ENCODE results near the gene SLC22A6. TPM values are rescaled to one million over a fixed set of nuclear protein-coding genes. Genes with fewer than 3 reads are reported as not detected.

Gene SLC22A6
- total and polyA plus RNA-seq, 2 experiments from 2014 or later: not detected

GRCh38 chr11:62953811-62954210 is 31.0 kb downstream of the SLC22A6 start:
- H3K4me2 ChIP-seq: no peak overlapping the region
- DNase-seq (ENCODE audit: low spot score): no peak
- Mint-ChIP-seq H3K27me3 (ENCODE audit: insufficient read depth, low read depth, poor library complexity) (peaks cover 10% of the 10 kb centered on the region), H3K4me1 (no peaks in the 10 kb centered on the region; the same call in 2 of the 3 replicates), H3K36me3 (ENCODE audit: low read depth) (no peaks in the 10 kb centered on the region), H3K27ac (no peak overlapping the region), H3K4me3 (no peak overlapping the region), H3K9me3 (no peaks in the 10 kb centered on the region; the same call in 2 of the 3 replicates)
- no peaks in the 10 kb centered on the region for H3K79me2 ChIP-seq (replicated peaks; ENCODE audit: insufficient read depth)
- no peaks in the 10 kb centered on the region for H3K27me3 ChIP-seq (ENCODE audit: insufficient read depth)
- TF ChIP-seq STAT1 (IDR thresholded peaks at IDR 0.05; ENCODE audit: unreplicated experiment) (no peak), ZNF462 (CRISPR knock-in tag; IDR thresholded peaks at IDR 0.05) (no peak), JUNB (IDR thresholded peaks at IDR 0.05; ENCODE audit: unreplicated experiment) (no peak), NANOG (IDR thresholded peaks at IDR 0.05; ENCODE audit: borderline replicate concordance) (no peak), CTCF (conservative IDR thresholded peaks at IDR 0.05; ENCODE audit: low read depth in 2 of 2) (no peak), ZNF114 (CRISPR knock-in tag; IDR thresholded peaks at IDR 0.05) (no peak), POLR2AphosphoS5 (IDR thresholded peaks at IDR 0.05; ENCODE audit: low read depth) (no peak), ETS1 (IDR thresholded peaks at IDR 0.05) (no peak), EZH2phosphoT487 (IDR thresholded peaks at IDR 0.05; ENCODE audit: unreplicated experiment) (no peak)
- no peak overlapping the region for H3K4me3 ChIP-seq
- H3K9me2 ChIP-seq (ENCODE audit: insufficient read depth): 0 out of 2 replicates have a peak, but pooled peaks cover 8% of the 10 kb centered on the region
- no peak for ATAC-seq
- no peaks in the 10 kb centered on the region for H3K4me1 ChIP-seq (ENCODE audit: insufficient read depth)
- no peaks in the 10 kb centered on the region for H3F3A ChIP-seq (replicated peaks; ENCODE audit: low read depth)
- H3K36me3 ChIP-seq (ENCODE audit: insufficient read depth): no peaks in the 10 kb centered on the region
- no peak overlapping the region for H2AFZ ChIP-seq
- no peak overlapping the region for H3K27ac ChIP-seq (ENCODE audit: low read depth)
- H4K20me1 ChIP-seq (replicated peaks; ENCODE audit: insufficient read depth): no peaks in the 10 kb centered on the region

All from GM23338 (cell line).